Cardiac muscle cell (in vitro differentiated cells and primary cell): ENCODE data around the gene NIN. TPM values are rescaled to one million over a fixed set of nuclear protein-coding genes. Genes with fewer than 3 reads are reported as not detected.
A peak's percentile ranks its signal among the peaks of the same experiment; 100 is the strongest.

Experiments used
- DNase-seq, 2 donors: peaks; one replicate each; pipeline versions ENCODE4 v3.0.0 to v3.0.0-alpha.2; 2010 to 2017; ENCODE audit warnings: low read depth in 1 of 2, low spot score in 1 of 2
- H3K27ac ChIP-seq: fragments of 200-600 bp; sonication (generic); 2 replicates; pipeline ENCODE4 v1.5.1; 2016
- H3K27me3 ChIP-seq: fragments of 200-600 bp; sonication (generic); 2 replicates; pipeline ENCODE4 v1.6.0; 2016; ENCODE audit warnings: control low read depth
- H3K36me3 ChIP-seq: fragments of 200-600 bp; sonication (generic); 2 replicates; pipeline ENCODE4 v1.5.1; 2016; ENCODE audit warnings: control low read depth
- H3K4me1 ChIP-seq: fragments of 200-600 bp; sonication (generic); 2 replicates; pipeline ENCODE4 v1.8.1; 2017; ENCODE audit warnings: low read depth, mild to moderate bottlenecking, mixed run types
- H3K4me3 ChIP-seq: fragments of 200-600 bp; sonication (generic); 2 replicates; pipeline ENCODE4 v1.5.1; 2016; ENCODE audit warnings: mild to moderate bottlenecking
- H3K9me3 ChIP-seq: fragments of 200-600 bp; sonication (generic); 2 replicates; pipeline ENCODE4 v1.5.1; 2017; ENCODE audit warnings: low read depth, mild to moderate bottlenecking, control low read depth
- CTCF ChIP-seq: IDR thresholded peaks from 2 replicates; pipeline ENCODE4 v1.5.1; 2012; ENCODE audit warnings: low read depth, mild to moderate bottlenecking, low read length
- polyA plus RNA-seq: library from polyadenylated mRNA; unstranded; fragments of >200 nt; fragmentation: Nextera tagmentation; extraction: Ambion mirVana; gene quantifications from 2 replicates; pipeline ENCODE4 v1.2.1, GENCODE V29; 2016
- total RNA-seq: library from RNA; depleted of rRNA; stranded (reverse); fragments of >200 nt; gene quantifications from 2 replicates; pipeline ENCODE4 v1.2.3, GENCODE V29; 2016

NIN gene
- total and polyA plus RNA-seq, 2 experiments from 2014 or later, result 12.1 to 35.5 TPM

DNA sequence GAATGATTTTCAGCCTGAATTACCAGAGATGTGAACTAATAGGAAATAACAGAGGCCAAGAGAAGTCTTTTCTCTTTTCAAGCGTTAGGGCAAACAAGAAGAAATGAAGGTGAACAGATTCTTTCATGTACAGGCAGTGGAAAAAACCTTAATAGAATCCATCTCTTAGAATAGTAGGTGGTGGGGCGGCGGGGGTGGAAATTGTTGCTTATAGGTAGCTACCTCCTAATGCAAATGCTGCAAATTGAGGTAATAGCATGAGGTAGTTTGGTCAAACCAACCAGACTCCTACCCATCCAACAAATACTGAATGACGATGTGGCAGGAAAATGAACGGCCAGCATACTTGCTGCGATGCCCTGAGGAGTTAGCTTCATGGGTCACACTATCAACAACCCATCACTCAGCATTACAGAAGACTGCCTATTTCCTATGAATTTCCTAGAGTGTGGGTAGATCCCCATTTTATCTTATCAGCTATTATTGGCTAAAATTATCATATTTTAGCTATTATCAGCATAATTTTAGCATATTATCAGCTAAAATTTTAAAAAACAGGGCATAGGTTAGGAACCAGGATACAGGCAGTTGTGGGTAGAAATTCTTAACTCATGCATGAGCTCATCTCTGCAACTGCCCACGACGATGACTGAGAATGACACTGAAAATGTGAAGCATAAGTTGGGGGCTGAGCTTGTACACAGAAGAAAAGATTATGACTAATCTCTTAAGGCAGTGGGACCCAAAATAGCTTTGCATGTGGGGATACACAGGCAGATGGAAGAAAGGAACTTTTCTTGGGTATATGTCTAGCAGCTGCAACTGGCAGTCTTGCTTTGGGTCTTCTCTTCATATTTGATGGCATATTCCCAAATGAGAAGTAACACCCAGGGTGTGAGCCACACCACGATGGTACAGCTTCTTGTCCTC, 68.7 kb downstream of the NIN start:
- no peak for TF ChIP-seq CTCF
- Histone ChIP-seq H3K9me3 (no peaks in the 10 kb centered on the region), H3K27me3 (no peaks in the 10 kb centered on the region), H3K4me3 (no peak overlapping the region), H3K36me3 (peaks cover 46% of the 10 kb centered on the region), H3K4me1 (peaks cover 6% of the 10 kb centered on the region), H3K27ac (no peak overlapping the region)
- peak in 1 of 2 donors; percentile 18 for DNase-seq

GRCh38 chr14:50759800-50760543, 71.0 kb downstream of the NIN start:
- Histone ChIP-seq H3K36me3 (peaks cover 39% of the 10 kb centered on the region), H3K4me3 (no peak overlapping the region), H3K4me1 (peaks cover 6% of the 10 kb centered on the region), H3K9me3 (no peaks in the 10 kb centered on the region), H3K27me3 (no peaks in the 10 kb centered on the region), H3K27ac (no peak overlapping the region)
- no peak for DNase-seq
- no peak for TF ChIP-seq CTCF

GRCh38 chr14:50758945-50759344, 72.0 kb downstream of the NIN start:
- Histone ChIP-seq H3K27me3 (no peaks in the 10 kb centered on the region), H3K36me3 (peaks cover 40% of the 10 kb centered on the region), H3K27ac (peak overlapping the region; percentile 25), H3K9me3 (no peaks in the 10 kb centered on the region), H3K4me1 (peaks cover 6% of the 10 kb centered on the region), H3K4me3 (no peak overlapping the region)
- TF ChIP-seq CTCF, result no peak
- DNase-seq, result peak in 1 of 2 donors; percentile 19

DNA sequence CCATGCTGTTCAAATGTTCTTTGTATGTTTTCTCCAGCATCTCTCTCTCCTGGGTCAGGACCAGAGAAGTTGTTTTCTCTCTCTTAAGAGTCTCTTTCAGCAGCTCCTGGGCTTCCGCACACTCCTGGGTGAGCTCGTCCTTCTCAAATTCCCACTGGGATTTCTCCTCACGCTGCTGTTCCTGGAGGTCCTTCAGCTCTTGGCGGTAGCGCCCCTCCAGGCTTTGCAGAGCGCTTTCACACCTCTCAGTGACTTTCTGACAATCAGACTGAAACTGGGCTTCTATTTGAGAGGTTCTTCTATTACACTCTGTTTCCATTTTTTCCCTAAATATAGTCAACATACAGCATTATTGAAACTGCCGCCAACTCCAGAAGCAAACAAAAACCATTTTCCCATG, 72.7 kb downstream of the NIN start:
- H3K27ac ChIP-seq, result peak overlapping the region; percentile 25
- no peak overlapping the region for H3K4me3 ChIP-seq
- H3K4me1 ChIP-seq, result peaks cover 6% of the 10 kb centered on the region
- DNase-seq, result no peak
- H3K27me3 ChIP-seq, result no peaks in the 10 kb centered on the region
- H3K36me3 ChIP-seq, result peaks cover 38% of the 10 kb centered on the region
- no peaks in the 10 kb centered on the region for H3K9me3 ChIP-seq
- TF ChIP-seq CTCF, result no peak

DNA sequence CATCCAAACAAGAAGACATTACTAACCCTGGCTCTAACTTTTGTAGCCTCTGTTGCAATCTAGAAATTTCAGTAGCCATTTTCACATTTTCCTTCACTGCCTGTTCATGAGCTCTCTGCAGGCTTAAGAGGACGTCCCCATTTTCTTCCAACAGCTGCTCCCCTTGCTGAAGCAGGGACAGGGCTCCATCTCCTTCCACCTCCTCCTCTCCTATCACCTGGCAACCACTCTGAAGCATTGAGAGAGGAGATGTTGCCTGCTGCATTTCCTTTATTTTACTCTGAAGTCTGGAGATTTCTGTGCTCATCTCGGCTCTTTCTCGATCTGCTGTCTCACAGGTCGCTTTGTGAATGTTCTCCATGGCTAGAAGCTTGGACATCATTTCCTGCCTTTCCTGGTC, 73.3 kb downstream of the NIN start:
- TF ChIP-seq CTCF, result no peak
- Histone ChIP-seq H3K4me1 (peaks cover 6% of the 10 kb centered on the region), H3K4me3 (no peak overlapping the region), H3K36me3 (peaks cover 32% of the 10 kb centered on the region), H3K27ac (no peak overlapping the region), H3K9me3 (no peaks in the 10 kb centered on the region), H3K27me3 (no peaks in the 10 kb centered on the region)
- DNase-seq, result no peak
